Activated CD4-positive, alpha-beta T cell treated with anti-CD3 and anti-CD28 coated beads for 36 hours (primary cell): Measurements from ENCODE around the gene CGREF1. TPM values are rescaled to one million over a fixed set of nuclear protein-coding genes. Genes with fewer than 3 reads are reported as not detected.

Source experiments
- ATAC-seq: fragments of 200-7000 bp; cut with Tn5 transposase; one replicate; pipeline ENCODE4 v1.10.0; 2021; ENCODE audit warnings: mild to moderate bottlenecking, moderate library complexity
- CTCF ChIA-PET: fragments of 350-600 bp; sonication (Branson Sonifier 250); formaldehyde crosslinking; loops from one replicate; lab custom pipeline; 2021; ENCODE audit warnings: antibody characterized with exemption; lab: Charles Lee
- POLR2A ChIA-PET: fragments of 350-600 bp; sonication (Branson Sonifier 250); formaldehyde crosslinking; loops from one replicate; lab custom pipeline; 2021; ENCODE audit warnings: antibody characterized with exemption, inconsistent platforms; lab: Charles Lee
- DNase-seq: peaks from one replicate; pipeline ENCODE4 v3.0.0-alpha.2; 2020
- H3K27ac Mint-ChIP-seq: one replicate; pipeline ENCODE4 v1.8.0; 2021; ENCODE audit warnings: mixed read lengths
- H3K27me3 Mint-ChIP-seq: one replicate; pipeline ENCODE4 v1.8.0; 2021; ENCODE audit warnings: mixed read lengths
- H3K36me3 Mint-ChIP-seq: one replicate; pipeline ENCODE4 v1.8.0; 2021; ENCODE audit warnings: low read depth, mixed read lengths
- H3K4me1 Mint-ChIP-seq: one replicate; pipeline ENCODE4 v1.8.0; 2021; ENCODE audit warnings: mixed read lengths
- H3K4me3 Mint-ChIP-seq: one replicate; pipeline ENCODE4 v1.8.0; 2021; ENCODE audit warnings: mild to moderate bottlenecking, moderate library complexity, mixed read lengths
- H3K9me3 Mint-ChIP-seq: one replicate; pipeline ENCODE4 v1.8.0; 2021; ENCODE audit warnings: low read depth, mixed read lengths
- intact Hi-C, 2 experiments: fragments of 100-400 bp; cut with DNase I in 1 of 2; cut with micrococcal nuclease in 1 of 2; formaldehyde crosslinking; loops; one replicate each; pipeline versions ENCODE4 v1.14.2 to v1.15.1; 2022 to 2024; cut with DNase I, micrococcal nuclease
- total RNA-seq, 2 experiments: library from RNA; stranded (reverse); gene quantifications; one replicate each; pipeline ENCODE4 v1.2.3, GENCODE V29; 2021

CGREF1 gene
- total RNA-seq = 1 to 10 TPM; 6.4 to 7.0 TPM

GRCh38 chr2:27118525-27119329 is at the start of gene CGREF1:
Gene CGREF1 (minus strand): TSS chr2:27119128. CDS start chr2:27104366, 14,762 bp downstream.
- H3K27me3 Mint-ChIP-seq = peaks cover 19% of the 10 kb centered on the region
- H3K4me3 Mint-ChIP-seq = peak within 1 kb of the TSS; percentile 78
- peak within 1 kb of the TSS; percentile 76 for H3K27ac Mint-ChIP-seq
- no peaks in the 10 kb centered on the region for H3K36me3 Mint-ChIP-seq
- H3K4me1 Mint-ChIP-seq = peaks cover 16% of the 10 kb centered on the region
- intact Hi-C loops = no loop called here
- ATAC-seq (peak; percentile 31), DNase-seq (peak; percentile 38)
- ChIA-PET POLR2A (no interaction called here), CTCF (interaction anchor here (0.8 kb wide), 1 partner anchor 10 kb away, joined by 3 read pairs; no protein-coding TSS in a partner anchor)
- no peaks in the 10 kb centered on the region for H3K9me3 Mint-ChIP-seq

- Mint-ChIP-seq H3K4me3 (no peak overlapping the region), H3K27me3 (peaks cover 1% of the 10 kb centered on the region)
- intact Hi-C loops = loop anchor here in 1 of 2 experiments (5.0 kb wide), 1 partner anchor 203 kb away; no protein-coding TSS in a partner anchor
Measured at GRCh38 chr2:27164960-27165763, 46.2 kb upstream of the CGREF1 start.

GRCh38 chr2:27162151-27163121 is 43.5 kb upstream of the CGREF1 start:
- H3K4me3 Mint-ChIP-seq = no peak overlapping the region
- H3K4me1 Mint-ChIP-seq = peaks cover 2% of the 10 kb centered on the region
- H3K27me3 Mint-ChIP-seq = no peaks in the 10 kb centered on the region
- no peak overlapping the region for H3K27ac Mint-ChIP-seq
- DNase-seq (no peak), ATAC-seq (no peak)
- POLR2A ChIA-PET = no interaction called here
- CTCF ChIA-PET = interaction anchor here (0.8 kb wide), 1 partner anchor 53 kb away, joined by 4 read pairs; no protein-coding TSS in a partner anchor
- H3K9me3 Mint-ChIP-seq = no peaks in the 10 kb centered on the region
- intact Hi-C loops = no loop called here
- H3K36me3 Mint-ChIP-seq = no peaks in the 10 kb centered on the region

More at GRCh38 chr2:27164960-27165763, 46.2 kb upstream of the CGREF1 start:
- Mint-ChIP-seq H3K9me3 (no peaks in the 10 kb centered on the region), H3K27ac (no peak overlapping the region), H3K36me3 (no peaks in the 10 kb centered on the region), H3K4me1 (peaks cover 2% of the 10 kb centered on the region)
- ChIA-PET POLR2A (interaction anchor here (0.6 kb wide), 1 partner anchor 54 kb away, joined by 3 read pairs; no protein-coding TSS in a partner anchor), CTCF (interaction anchor here (0.9 to 1.9 kb wide), 4 partner anchors 10 to 26 kb away, joined by 3 to 6 read pairs (median 4); no protein-coding TSS in a partner anchor)
- DNase-seq (no peak), ATAC-seq (no peak)

- H3K36me3 Mint-ChIP-seq = no peaks in the 10 kb centered on the region
- CTCF ChIA-PET = interaction anchor here (1.1 kb wide), 1 partner anchor 141 kb away, joined by 3 read pairs; no protein-coding TSS in a partner anchor
- DNase-seq (no peak), ATAC-seq (no peak)
- H3K9me3 Mint-ChIP-seq = no peaks in the 10 kb centered on the region
- H3K4me1 Mint-ChIP-seq = no peaks in the 10 kb centered on the region
- H3K27me3 Mint-ChIP-seq = no peaks in the 10 kb centered on the region
- no peak overlapping the region for H3K4me3 Mint-ChIP-seq
- intact Hi-C loops = no loop called here
- H3K27ac Mint-ChIP-seq = no peak overlapping the region
- POLR2A ChIA-PET = no interaction called here
Measured at GRCh38 chr2:27160191-27160590, 41.3 kb upstream of the CGREF1 start.

GRCh38 chr2:27159271-27159670 is 40.3 kb upstream of the CGREF1 start:
- H3K4me1 Mint-ChIP-seq = no peaks in the 10 kb centered on the region
- no peaks in the 10 kb centered on the region for H3K27me3 Mint-ChIP-seq
- H3K27ac Mint-ChIP-seq = no peak overlapping the region
- DNase-seq = no peak
- ChIA-PET CTCF (interaction anchor here (0.6 to 1.4 kb wide), 4 partner anchors 11 to 522 kb away, joined by 3 to 4 read pairs (median 4); no protein-coding TSS in a partner anchor), POLR2A (no interaction called here)
- H3K4me3 Mint-ChIP-seq = no peak overlapping the region
- H3K36me3 Mint-ChIP-seq = no peaks in the 10 kb centered on the region
- no peaks in the 10 kb centered on the region for H3K9me3 Mint-ChIP-seq
- no peak for ATAC-seq
- intact Hi-C loops = no loop called here

GRCh38 chr2:27158468-27158867 is 39.5 kb upstream of the CGREF1 start:
- ATAC-seq = no peak
- H3K9me3 Mint-ChIP-seq = no peaks in the 10 kb centered on the region
- intact Hi-C loops = no loop called here
- ChIA-PET CTCF (interaction anchor here (1.2 to 1.4 kb wide), 2 partner anchors 11 to 25 kb away, joined by 4 read pairs; no protein-coding TSS in a partner anchor), POLR2A (interaction anchor here (0.6 kb wide), 1 partner anchor 103 kb away, joined by 3 read pairs; no protein-coding TSS in a partner anchor)
- no peaks in the 10 kb centered on the region for H3K4me1 Mint-ChIP-seq
- DNase-seq = no peak
- H3K27me3 Mint-ChIP-seq = no peaks in the 10 kb centered on the region
- no peak overlapping the region for H3K4me3 Mint-ChIP-seq
- H3K27ac Mint-ChIP-seq = no peak overlapping the region
- no peaks in the 10 kb centered on the region for H3K36me3 Mint-ChIP-seq

- no peaks in the 10 kb centered on the region for H3K9me3 Mint-ChIP-seq
- DNase-seq (no peak), ATAC-seq (no peak)
- intact Hi-C loops = no loop called here
- POLR2A ChIA-PET = no interaction called here
- H3K4me3 Mint-ChIP-seq = no peak overlapping the region
- H3K27me3 Mint-ChIP-seq = no peaks in the 10 kb centered on the region
- H3K27ac Mint-ChIP-seq = no peak overlapping the region
- CTCF ChIA-PET = interaction anchor here (0.9 to 1.2 kb wide), 2 partner anchors 11 to 186 kb away, joined by 3 to 4 read pairs; no protein-coding TSS in a partner anchor
- no peaks in the 10 kb centered on the region for H3K36me3 Mint-ChIP-seq
- H3K4me1 Mint-ChIP-seq = no peaks in the 10 kb centered on the region
Measured at GRCh38 chr2:27155069-27155520, 36.2 kb upstream of the CGREF1 start.

GRCh38 chr2:27154488-27154887 is 35.6 kb upstream of the CGREF1 start:
- ChIA-PET CTCF (interaction anchor here (0.9 to 1.2 kb wide), 2 partner anchors 12 to 185 kb away, joined by 3 to 4 read pairs; no protein-coding TSS in a partner anchor), POLR2A (interaction anchor here (0.6 kb wide), 1 partner anchor 38 kb away, joined by 3 read pairs; no protein-coding TSS in a partner anchor)
- Mint-ChIP-seq H3K27ac (no peak overlapping the region), H3K27me3 (no peaks in the 10 kb centered on the region), H3K4me3 (no peak overlapping the region), H3K4me1 (no peaks in the 10 kb centered on the region), H3K9me3 (no peaks in the 10 kb centered on the region), H3K36me3 (no peaks in the 10 kb centered on the region)
- ATAC-seq = no peak
- intact Hi-C loops = no loop called here
- DNase-seq = no peak

GRCh38 chr2:27152796-27153464 is 34.0 kb upstream of the CGREF1 start:
- peaks cover 3% of the 10 kb centered on the region for H3K27me3 Mint-ChIP-seq
- DNase-seq = no peak
- peak; percentile 65 for ATAC-seq
- H3K9me3 Mint-ChIP-seq = no peaks in the 10 kb centered on the region
- intact Hi-C loops = no loop called here
- CTCF ChIA-PET = interaction anchor here (0.7 to 1.6 kb wide), 4 partner anchors 13 to 127 kb away, joined by 3 read pairs; no protein-coding TSS in a partner anchor
- POLR2A ChIA-PET = no interaction called here
- H3K4me1 Mint-ChIP-seq = no peaks in the 10 kb centered on the region
- no peak overlapping the region for H3K27ac Mint-ChIP-seq
- no peak overlapping the region for H3K4me3 Mint-ChIP-seq
- no peaks in the 10 kb centered on the region for H3K36me3 Mint-ChIP-seq
